ENCODE results near the gene BTNL9.

DNA sequence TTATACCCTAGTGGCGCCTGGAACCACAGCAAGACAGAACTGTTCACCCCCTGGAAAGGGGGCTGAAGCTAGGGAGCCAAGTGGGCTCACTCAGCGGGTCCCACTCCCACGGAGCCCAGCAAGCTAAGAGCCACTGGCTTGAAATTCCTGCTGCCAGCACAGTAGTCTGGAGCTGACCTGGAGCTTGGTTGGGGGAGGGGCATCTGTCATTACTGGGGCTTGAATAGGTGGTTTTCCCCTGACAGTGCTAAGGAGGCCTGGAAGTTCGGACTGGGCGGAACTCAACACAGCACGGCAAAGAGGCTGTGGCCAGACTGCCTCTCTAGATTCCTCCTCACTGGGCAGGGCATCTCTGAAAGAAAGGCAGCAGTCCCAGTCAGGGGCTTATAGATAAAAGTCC is 31.9 kb upstream of the BTNL9 start:
- TF ChIP-seq, protein P1, sequence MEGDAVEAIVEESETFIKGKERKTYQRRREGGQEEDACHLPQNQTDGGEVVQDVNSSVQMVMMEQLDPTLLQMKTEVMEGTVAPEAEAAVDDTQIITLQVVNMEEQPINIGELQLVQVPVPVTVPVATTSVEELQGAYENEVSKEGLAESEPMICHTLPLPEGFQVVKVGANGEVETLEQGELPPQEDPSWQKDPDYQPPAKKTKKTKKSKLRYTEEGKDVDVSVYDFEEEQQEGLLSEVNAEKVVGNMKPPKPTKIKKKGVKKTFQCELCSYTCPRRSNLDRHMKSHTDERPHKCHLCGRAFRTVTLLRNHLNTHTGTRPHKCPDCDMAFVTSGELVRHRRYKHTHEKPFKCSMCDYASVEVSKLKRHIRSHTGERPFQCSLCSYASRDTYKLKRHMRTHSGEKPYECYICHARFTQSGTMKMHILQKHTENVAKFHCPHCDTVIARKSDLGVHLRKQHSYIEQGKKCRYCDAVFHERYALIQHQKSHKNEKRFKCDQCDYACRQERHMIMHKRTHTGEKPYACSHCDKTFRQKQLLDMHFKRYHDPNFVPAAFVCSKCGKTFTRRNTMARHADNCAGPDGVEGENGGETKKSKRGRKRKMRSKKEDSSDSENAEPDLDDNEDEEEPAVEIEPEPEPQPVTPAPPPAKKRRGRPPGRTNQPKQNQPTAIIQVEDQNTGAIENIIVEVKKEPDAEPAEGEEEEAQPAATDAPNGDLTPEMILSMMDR (conservative IDR thresholded peaks at IDR 0.05; ENCODE audit: low read length) = no peak
- no peak for TF ChIP-seq EZH2phosphoT487 (IDR thresholded peaks at IDR 0.05; ENCODE audit: borderline replicate concordance, low read depth, low read length)

All from OCI-LY7 (cell line).